Right atrium auricular region (tissue), 2 donors: ENCODE results near the gene DLGAP4. TPM values are rescaled to one million over a fixed set of nuclear protein-coding genes. Genes with fewer than 3 reads are reported as not detected.
"Not testable (repeated sequence)": the region's sequence is repeated elsewhere in the genome, so short reads cannot be mapped to it uniquely, and the experiment has no call there.

Experiments
- DNase-seq: peaks from one replicate; pipeline ENCODE4 v3.0.0-alpha.2; 2019; ENCODE audit warnings: low spot score
- H3K27ac ChIP-seq, 2 donors: fragments of 200-600 bp; sonication (generic); 1 replicate in 1 of 2; 2 replicates in 1 of 2; pipeline ENCODE4 v1.5.1; 2016 to 2019
- H3K27me3 ChIP-seq, 2 donors: fragments of 200-600 bp; sonication (generic); one replicate each; pipeline versions ENCODE4 v1.5.1 to v1.6.0; 2017 to 2019
- H3K36me3 ChIP-seq: fragments of 200-600 bp; sonication (generic); one replicate; pipeline ENCODE4 v1.5.1; 2016
- H3K4me1 ChIP-seq, 2 donors: fragments of 200-600 bp; sonication (generic); one replicate each; pipeline versions ENCODE4 v1.5.1 to v1.6.0; 2017 to 2019
- H3K4me3 ChIP-seq, 2 donors: fragments of 200-600 bp; sonication (generic); 1 replicate in 1 of 2; 2 replicates in 1 of 2; pipeline ENCODE4 v1.5.1; 2017 to 2019; ENCODE audit warnings: mild to moderate bottlenecking in 1 of 2, moderate library complexity in 1 of 2
- H3K9me3 ChIP-seq, 2 donors: fragments of 200-600 bp; sonication (generic); one replicate each; pipeline ENCODE4 v1.5.1; 2019
- total RNA-seq, 2 donors: library from RNA; depleted of rRNA; stranded (reverse); fragments of >200 nt; gene quantifications; one replicate each; pipeline ENCODE4 v1.1.0, GENCODE V29; 2016
- TF ChIP-seq, protein P1 (sequence below), 2 donors: fragments of 200-600 bp; sonication (generic); IDR thresholded peaks; one replicate each; pipeline ENCODE4 v1.5.1; 2019; ENCODE audit warnings: antibody characterized with exemption in 2 of 2

The DLGAP4 gene
- total RNA-seq, 2 donors from 2014 or later = 30.0 to 50.2 TPM

GRCh38 chr20:36507746-36508145 is 201.6 kb downstream of the DLGAP4 start:
- no peak for DNase-seq
- Histone ChIP-seq H3K36me3 (peaks cover 88% of the 10 kb centered on the region), H3K4me1 (no peaks in the 10 kb centered on the region), H3K27me3 (no peaks in the 10 kb centered on the region), H3K9me3 (no peaks in the 10 kb centered on the region), H3K4me3 (no peak overlapping the region), H3K27ac (no peak overlapping the region)
- TF ChIP-seq, protein P1, sequence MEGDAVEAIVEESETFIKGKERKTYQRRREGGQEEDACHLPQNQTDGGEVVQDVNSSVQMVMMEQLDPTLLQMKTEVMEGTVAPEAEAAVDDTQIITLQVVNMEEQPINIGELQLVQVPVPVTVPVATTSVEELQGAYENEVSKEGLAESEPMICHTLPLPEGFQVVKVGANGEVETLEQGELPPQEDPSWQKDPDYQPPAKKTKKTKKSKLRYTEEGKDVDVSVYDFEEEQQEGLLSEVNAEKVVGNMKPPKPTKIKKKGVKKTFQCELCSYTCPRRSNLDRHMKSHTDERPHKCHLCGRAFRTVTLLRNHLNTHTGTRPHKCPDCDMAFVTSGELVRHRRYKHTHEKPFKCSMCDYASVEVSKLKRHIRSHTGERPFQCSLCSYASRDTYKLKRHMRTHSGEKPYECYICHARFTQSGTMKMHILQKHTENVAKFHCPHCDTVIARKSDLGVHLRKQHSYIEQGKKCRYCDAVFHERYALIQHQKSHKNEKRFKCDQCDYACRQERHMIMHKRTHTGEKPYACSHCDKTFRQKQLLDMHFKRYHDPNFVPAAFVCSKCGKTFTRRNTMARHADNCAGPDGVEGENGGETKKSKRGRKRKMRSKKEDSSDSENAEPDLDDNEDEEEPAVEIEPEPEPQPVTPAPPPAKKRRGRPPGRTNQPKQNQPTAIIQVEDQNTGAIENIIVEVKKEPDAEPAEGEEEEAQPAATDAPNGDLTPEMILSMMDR (IDR thresholded peaks at IDR 0.05) = no peak

GRCh38 chr20:36519012-36519719 is 213.0 kb downstream of the DLGAP4 start:
- no peak for DNase-seq
- Histone ChIP-seq H3K4me3 (no peak overlapping the region), H3K27me3 (no peaks in the 10 kb centered on the region), H3K9me3 (no peaks in the 10 kb centered on the region), H3K27ac (no peak overlapping the region), H3K36me3 (peaks cover 53% of the 10 kb centered on the region), H3K4me1 (no peaks in the 10 kb centered on the region)
- TF ChIP-seq, protein P1 (IDR thresholded peaks at IDR 0.05) = no peak

- no peak for DNase-seq
- H3K9me3 ChIP-seq = no peaks in the 10 kb centered on the region
- no peaks in the 10 kb centered on the region for H3K27me3 ChIP-seq
- peaks cover 55% of the 10 kb centered on the region for H3K36me3 ChIP-seq
- no peak overlapping the region for H3K4me3 ChIP-seq
- H3K4me1 ChIP-seq = no peaks in the 10 kb centered on the region
- TF ChIP-seq, protein P1 (IDR thresholded peaks at IDR 0.05) = no peak
- no peak overlapping the region for H3K27ac ChIP-seq
Observed at GRCh38 chr20:36519944-36520343, 213.8 kb downstream of the DLGAP4 start.

DNA sequence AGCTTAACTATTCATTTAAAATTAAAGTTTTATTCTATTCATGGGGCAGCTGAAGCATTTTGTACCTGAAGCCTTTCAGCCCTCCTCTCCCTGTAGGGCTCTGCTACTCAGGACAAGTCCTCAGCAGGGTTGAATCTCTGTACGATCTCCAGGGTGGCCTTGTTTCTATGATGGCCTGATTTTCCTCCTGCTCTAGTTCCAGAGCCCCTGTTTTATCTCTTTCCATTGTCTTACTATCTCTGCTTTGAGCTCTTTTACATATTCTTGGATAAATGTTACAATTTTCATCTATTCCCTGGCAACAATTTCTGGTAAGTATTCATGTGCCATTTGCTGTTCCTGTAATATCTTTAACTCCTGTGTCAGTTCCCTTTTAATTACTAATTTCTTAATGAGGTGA is 215.4 kb downstream of the DLGAP4 start:
- no peak for DNase-seq
- Histone ChIP-seq H3K36me3 (peaks cover 61% of the 10 kb centered on the region), H3K27ac (no peak overlapping the region), H3K27me3 (no peaks in the 10 kb centered on the region), H3K9me3 (no peaks in the 10 kb centered on the region), H3K4me3 (no peak overlapping the region), H3K4me1 (no peaks in the 10 kb centered on the region)
- TF ChIP-seq, protein P1 (IDR thresholded peaks at IDR 0.05) = no peak

DNA sequence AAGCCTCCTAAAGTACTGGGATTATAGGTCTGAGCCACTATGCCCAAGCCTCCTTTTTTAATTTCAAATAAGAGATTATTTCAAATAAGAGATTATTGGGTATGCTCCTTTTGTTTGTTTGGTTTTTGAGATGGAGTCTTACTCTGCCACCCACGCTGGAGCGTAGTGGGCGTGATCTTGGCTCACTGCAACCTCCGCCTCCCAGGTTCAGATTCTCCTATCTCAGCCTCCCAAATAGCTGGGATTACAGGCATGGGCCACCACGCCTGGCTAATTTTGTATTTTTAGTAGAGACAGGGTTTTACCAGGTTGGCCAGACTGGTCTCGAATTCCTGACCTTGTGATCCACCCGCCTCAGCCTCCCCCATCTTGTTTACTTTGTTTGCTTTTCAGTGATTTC is 216.3 kb downstream of the DLGAP4 start:
- H3K27ac ChIP-seq = not testable (repeated sequence)

DNA sequence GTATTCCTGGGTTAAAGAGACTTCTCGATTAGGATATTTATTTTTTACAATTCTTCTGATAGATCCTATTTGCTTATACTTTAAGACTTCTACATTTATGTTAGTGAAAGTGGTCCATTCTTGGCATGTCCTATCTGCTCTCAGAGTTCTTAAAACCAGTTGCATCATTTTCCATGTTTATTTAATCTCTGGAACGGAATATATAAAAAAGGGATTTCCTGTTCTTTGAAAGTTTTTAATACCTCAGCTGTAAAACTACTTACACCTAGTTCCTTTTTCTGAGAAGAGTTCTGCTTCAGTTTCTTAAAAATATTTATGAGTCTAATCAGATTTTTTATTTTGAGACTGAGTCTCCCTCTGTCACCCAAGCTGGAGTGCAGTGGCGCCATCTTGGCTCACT is 217.2 kb downstream of the DLGAP4 start:
- Histone ChIP-seq H3K4me1 (peaks cover 0 to 1% of the 10 kb centered on the region in 2 donors), H3K9me3 (no peaks in the 10 kb centered on the region), H3K36me3 (peaks cover 80% of the 10 kb centered on the region), H3K27ac (no peak overlapping the region), H3K27me3 (no peaks in the 10 kb centered on the region), H3K4me3 (no peak overlapping the region)
- TF ChIP-seq, protein P1 (IDR thresholded peaks at IDR 0.05) = no peak
- no peak for DNase-seq

More for the DNA sequence above, 216.3 kb downstream of the DLGAP4 start:
- H3K4me1 ChIP-seq, H3K9me3 ChIP-seq, H3K27me3 ChIP-seq, H3K4me3 ChIP-seq, DNase-seq: not testable (repeated sequence)
- peaks cover 70% of the 10 kb centered on the region for H3K36me3 ChIP-seq
